Parathyroid adenoma (tissue), 2 donors: ENCODE results near the gene SLC24A1.

Experiments
- H2AFZ ChIP-seq: fragments of 300-600 bp; sonication (generic); one replicate; pipeline ENCODE4 v1.7.0; 2017; ENCODE audit warnings: antibody characterized with exemption, mild to moderate bottlenecking
- H3K27ac ChIP-seq: fragments of 300-600 bp; sonication (generic); one replicate; pipeline ENCODE4 v1.7.0; 2017
- H3K27me3 ChIP-seq: fragments of 300-600 bp; sonication (generic); one replicate; pipeline ENCODE4 v1.7.0; 2017; ENCODE audit warnings: low read length; ENCODE audit not compliant: control insufficient read depth, insufficient read depth
- H3K36me3 ChIP-seq: fragments of 300-600 bp; sonication (generic); one replicate; pipeline ENCODE4 v1.7.0; 2017; ENCODE audit warnings: low read length; ENCODE audit not compliant: control insufficient read depth, insufficient read depth
- H3K4me1 ChIP-seq: fragments of 300-600 bp; sonication (generic); one replicate; pipeline ENCODE4 v1.7.0; 2017; ENCODE audit warnings: control low read depth
- H3K4me2 ChIP-seq: fragments of 300-600 bp; sonication (generic); one replicate; pipeline ENCODE4 v1.7.0; 2017; ENCODE audit warnings: low read length
- H3K4me3 ChIP-seq: fragments of 300-600 bp; sonication (generic); one replicate; pipeline ENCODE4 v1.7.0; 2017; ENCODE audit warnings: low read depth, low read length
- H3K79me2 ChIP-seq: fragments of 300-600 bp; sonication (generic); one replicate; pipeline ENCODE4 v1.7.0; 2017; ENCODE audit warnings: control low read depth
- H3K9ac ChIP-seq: fragments of 300-600 bp; sonication (generic); one replicate; pipeline ENCODE4 v1.7.0; 2017; ENCODE audit warnings: mild to moderate bottlenecking
- H3K9me3 ChIP-seq: fragments of 300-600 bp; sonication (generic); one replicate; pipeline ENCODE4 v1.7.0; 2017; ENCODE audit warnings: low read length; ENCODE audit not compliant: control insufficient read depth
- TF ChIP-seq, protein P1 (sequence below): fragments of 300-600 bp; sonication (generic); IDR thresholded peaks from one replicate; pipeline ENCODE4 v1.7.0; 2017; ENCODE audit warnings: antibody characterized with exemption, mild to moderate bottlenecking
- donor health status: primary hyperparathyroidism.

SLC24A1 gene

DNA sequence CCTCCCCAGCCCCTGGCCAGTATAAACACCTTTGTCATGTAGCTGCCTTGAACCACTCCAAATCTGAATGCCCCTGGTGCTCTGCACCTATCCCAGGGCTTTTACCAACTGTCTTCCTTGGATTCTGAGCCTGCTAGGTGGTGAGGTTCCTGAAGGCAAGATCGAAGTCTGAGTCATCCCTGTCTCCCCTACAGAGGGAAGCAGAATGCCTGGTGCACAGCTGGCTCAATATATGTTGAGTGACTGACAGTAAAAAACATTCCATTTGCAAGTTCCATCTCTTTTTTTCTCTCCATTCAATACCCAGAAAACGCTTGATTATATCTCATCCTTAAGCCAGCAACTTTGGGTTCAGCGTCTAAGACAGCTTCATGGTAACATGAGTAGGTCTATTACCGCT lies 24.7 kb downstream of the SLC24A1 start:
- Histone ChIP-seq H2AFZ (no peak overlapping the region), H3K79me2 (no peaks in the 10 kb centered on the region), H3K36me3 (no peaks in the 10 kb centered on the region), H3K4me3 (no peak overlapping the region), H3K4me2 (no peak overlapping the region), H3K4me1 (no peaks in the 10 kb centered on the region), H3K9ac (no peak overlapping the region), H3K27ac (no peak overlapping the region), H3K9me3 (no peaks in the 10 kb centered on the region), H3K27me3 (no peaks in the 10 kb centered on the region)
- TF ChIP-seq, protein P1, sequence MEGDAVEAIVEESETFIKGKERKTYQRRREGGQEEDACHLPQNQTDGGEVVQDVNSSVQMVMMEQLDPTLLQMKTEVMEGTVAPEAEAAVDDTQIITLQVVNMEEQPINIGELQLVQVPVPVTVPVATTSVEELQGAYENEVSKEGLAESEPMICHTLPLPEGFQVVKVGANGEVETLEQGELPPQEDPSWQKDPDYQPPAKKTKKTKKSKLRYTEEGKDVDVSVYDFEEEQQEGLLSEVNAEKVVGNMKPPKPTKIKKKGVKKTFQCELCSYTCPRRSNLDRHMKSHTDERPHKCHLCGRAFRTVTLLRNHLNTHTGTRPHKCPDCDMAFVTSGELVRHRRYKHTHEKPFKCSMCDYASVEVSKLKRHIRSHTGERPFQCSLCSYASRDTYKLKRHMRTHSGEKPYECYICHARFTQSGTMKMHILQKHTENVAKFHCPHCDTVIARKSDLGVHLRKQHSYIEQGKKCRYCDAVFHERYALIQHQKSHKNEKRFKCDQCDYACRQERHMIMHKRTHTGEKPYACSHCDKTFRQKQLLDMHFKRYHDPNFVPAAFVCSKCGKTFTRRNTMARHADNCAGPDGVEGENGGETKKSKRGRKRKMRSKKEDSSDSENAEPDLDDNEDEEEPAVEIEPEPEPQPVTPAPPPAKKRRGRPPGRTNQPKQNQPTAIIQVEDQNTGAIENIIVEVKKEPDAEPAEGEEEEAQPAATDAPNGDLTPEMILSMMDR, result no peak

DNA sequence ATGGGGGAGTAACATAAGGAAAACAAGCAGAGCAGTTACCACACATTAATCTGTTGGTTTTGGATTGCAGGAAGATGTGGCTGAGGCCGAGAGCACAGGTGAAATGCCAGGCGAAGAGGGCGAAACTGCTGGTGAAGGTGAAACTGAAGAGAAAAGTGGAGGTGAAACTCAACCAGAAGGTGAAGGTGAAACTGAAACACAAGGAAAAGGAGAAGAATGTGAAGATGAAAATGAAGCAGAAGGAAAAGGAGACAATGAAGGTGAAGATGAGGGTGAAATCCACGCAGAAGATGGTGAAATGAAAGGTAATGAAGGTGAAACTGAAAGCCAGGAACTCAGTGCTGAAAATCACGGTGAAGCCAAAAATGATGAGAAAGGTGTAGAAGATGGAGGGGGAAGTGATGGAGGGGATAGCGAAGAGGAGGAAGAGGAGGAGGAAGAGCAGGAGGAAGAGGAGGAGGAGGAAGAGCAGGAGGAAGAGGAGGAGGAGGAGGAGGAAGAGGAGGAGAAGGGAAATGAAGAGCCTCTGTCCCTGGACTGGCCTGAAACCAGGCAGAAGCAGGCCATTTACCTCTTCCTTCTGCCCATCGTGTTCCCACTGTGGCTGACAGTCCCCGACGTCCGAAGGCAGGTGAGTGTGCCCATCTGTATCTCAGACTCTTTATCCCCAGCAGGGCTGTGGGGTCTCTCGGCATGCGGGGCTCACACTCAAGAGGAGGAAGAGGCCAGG lies 28.7 kb downstream of the SLC24A1 start:
- H3K4me3 ChIP-seq, result no peak overlapping the region
- no peaks in the 10 kb centered on the region for H3K79me2 ChIP-seq
- H2AFZ ChIP-seq, result no peak overlapping the region
- H3K9ac ChIP-seq, result no peak overlapping the region
- no peak overlapping the region for H3K27ac ChIP-seq
- TF ChIP-seq, protein P1, result no peak
- H3K27me3 ChIP-seq, result no peaks in the 10 kb centered on the region
- H3K4me2 ChIP-seq, result no peak overlapping the region
- no peaks in the 10 kb centered on the region for H3K4me1 ChIP-seq
- H3K36me3 ChIP-seq, result no peaks in the 10 kb centered on the region
- no peaks in the 10 kb centered on the region for H3K9me3 ChIP-seq

DNA sequence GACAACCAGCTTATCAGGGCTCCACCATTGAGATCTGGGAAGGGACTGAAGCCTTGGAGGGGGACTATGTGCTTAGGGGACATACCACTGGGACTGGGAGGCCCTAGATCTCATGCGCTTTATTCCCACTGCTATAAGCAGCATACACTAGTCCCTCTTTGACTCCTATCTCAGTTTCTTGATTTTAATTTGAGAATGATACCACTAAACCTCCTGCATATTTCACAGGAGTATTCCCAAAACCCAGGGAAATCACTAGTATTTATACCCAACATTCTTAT lies 29.2 kb downstream of the SLC24A1 start:
- Histone ChIP-seq H3K4me1 (no peaks in the 10 kb centered on the region), H3K27ac (no peak overlapping the region), H3K4me3 (no peak overlapping the region), H3K9ac (no peak overlapping the region), H3K79me2 (no peaks in the 10 kb centered on the region), H3K4me2 (no peak overlapping the region), H2AFZ (no peak overlapping the region), H3K27me3 (no peaks in the 10 kb centered on the region), H3K36me3 (no peaks in the 10 kb centered on the region), H3K9me3 (no peaks in the 10 kb centered on the region)
- TF ChIP-seq, protein P1, result no peak

DNA sequence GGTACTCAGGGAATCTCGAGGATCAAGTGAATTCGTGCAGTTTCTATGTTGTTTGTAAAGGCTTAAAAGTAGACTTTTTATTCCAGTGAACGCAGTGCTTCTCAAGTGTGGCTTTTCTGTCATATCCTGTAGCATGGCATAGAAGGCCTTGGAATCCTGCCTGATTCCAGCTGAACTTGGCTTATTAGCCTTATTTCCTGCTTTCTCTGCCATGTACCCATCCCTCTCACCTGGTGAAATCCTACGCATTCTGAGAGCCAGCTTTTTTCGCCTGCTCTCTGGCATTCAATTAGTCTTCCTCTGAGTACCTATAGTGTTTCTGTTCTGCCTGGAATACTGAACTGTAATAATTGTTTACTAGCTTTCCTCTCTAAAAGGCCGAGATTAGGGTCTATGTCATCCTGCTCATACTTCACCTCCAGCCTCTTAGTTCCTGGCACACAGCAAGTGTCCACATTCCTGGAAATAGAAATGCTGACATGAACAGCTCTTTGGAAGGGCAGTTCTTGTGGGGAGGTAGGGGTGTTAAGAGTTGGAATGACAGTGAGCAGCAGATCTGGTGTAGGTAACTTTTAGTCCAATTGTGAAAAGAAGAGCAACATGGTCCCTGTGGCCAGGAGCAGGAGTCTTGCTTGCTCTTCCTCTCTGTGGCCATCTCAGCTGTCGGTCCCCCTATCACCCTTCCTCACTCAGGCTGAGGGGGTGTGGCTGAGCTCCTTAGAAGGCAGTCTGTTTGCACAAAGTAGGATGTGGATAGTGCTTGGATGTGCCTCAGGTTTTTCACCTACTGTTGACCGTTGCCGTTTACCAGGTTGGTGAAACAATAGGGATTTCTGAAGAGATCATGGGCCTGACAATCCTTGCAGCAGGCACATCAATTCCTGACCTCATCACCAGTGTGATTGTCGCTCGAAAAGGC lies 30.4 kb downstream of the SLC24A1 start:
- no peak overlapping the region for H3K4me3 ChIP-seq
- H3K4me2 ChIP-seq, result no peak overlapping the region
- no peaks in the 10 kb centered on the region for H3K27me3 ChIP-seq
- H3K79me2 ChIP-seq, result no peaks in the 10 kb centered on the region
- H2AFZ ChIP-seq, result no peak overlapping the region
- no peak overlapping the region for H3K9ac ChIP-seq
- TF ChIP-seq, protein P1, result no peak
- H3K9me3 ChIP-seq, result no peaks in the 10 kb centered on the region
- H3K4me1 ChIP-seq, result no peaks in the 10 kb centered on the region
- H3K27ac ChIP-seq, result no peak overlapping the region
- no peaks in the 10 kb centered on the region for H3K36me3 ChIP-seq
